HepG2 (cell line): ENCODE data around the gene DHRS4L2. TPM values are rescaled to one million over a fixed set of nuclear protein-coding genes. Genes with fewer than 3 reads are reported as not detected.
A peak's percentile ranks its signal among the peaks of the same experiment; 100 is the strongest.

Source experiments
- AKAP8 ChIP-seq: sonication (generic); formaldehyde crosslinking; IDR thresholded peaks from 2 replicates; pipeline ENCODE4 v1.5.1; 2020; ENCODE audit warnings: mild to moderate bottlenecking, missing genetic modification reagents
- ESRRA ChIP-seq: sonication (generic); formaldehyde crosslinking; IDR thresholded peaks from 2 replicates; pipeline ENCODE4 v1.5.1; 2020; ENCODE audit warnings: mild to moderate bottlenecking, low read depth, missing genetic modification reagents
- FOXC1 ChIP-seq: sonication (generic); formaldehyde crosslinking; IDR thresholded peaks from 2 replicates; pipeline ENCODE4 v1.8.0; 2022; ENCODE audit warnings: mild to moderate bottlenecking, missing genetic modification reagents, borderline replicate concordance
- GABPB1 ChIP-seq: IDR thresholded peaks from 2 replicates; pipeline ENCODE4 v1.6.1; 2016; ENCODE audit warnings: mild to moderate bottlenecking, missing genetic modification reagents, moderate library complexity, missing compliant biosample characterization
- KDM2A ChIP-seq: sonication (generic); formaldehyde crosslinking; IDR thresholded peaks from 2 replicates; pipeline ENCODE4 v1.4.0; 2020; ENCODE audit warnings: low read depth, missing genetic modification reagents, borderline replicate concordance
- MEF2D ChIP-seq: sonication (generic); formaldehyde crosslinking; IDR thresholded peaks from 2 replicates; pipeline ENCODE4 v1.5.1; 2020; ENCODE audit warnings: mild to moderate bottlenecking, missing genetic modification reagents
- MYNN ChIP-seq: sonication (generic); formaldehyde crosslinking; IDR thresholded peaks from 2 replicates; pipeline ENCODE4 v1.4.0; 2020; ENCODE audit warnings: mild to moderate bottlenecking, low read depth, missing genetic modification reagents
- NRL ChIP-seq: sonication (generic); formaldehyde crosslinking; IDR thresholded peaks from 2 replicates; pipeline ENCODE4 v1.5.0; 2020; ENCODE audit warnings: missing genetic modification reagents, mild to moderate bottlenecking, moderate library complexity, borderline replicate concordance
- RARA ChIP-seq: IDR thresholded peaks from 2 replicates; pipeline ENCODE4 v1.6.1; 2016; ENCODE audit warnings: missing genetic modification reagents, missing compliant biosample characterization
- SAFB2 ChIP-seq: sonication (generic); formaldehyde crosslinking; IDR thresholded peaks from 2 replicates; pipeline ENCODE4 v1.5.1; 2020; ENCODE audit warnings: missing genetic modification reagents, low read depth, mild to moderate bottlenecking, borderline replicate concordance
- SKI ChIP-seq: fragments of 450-650 bp; IDR thresholded peaks from one replicate; pipeline ENCODE4 v1.6.1; 2018; ENCODE audit warnings: mild to moderate bottlenecking; ENCODE audit not compliant: partially characterized antibody
- SP5 ChIP-seq: IDR thresholded peaks from 2 replicates; pipeline ENCODE4 v1.6.1; 2016; ENCODE audit warnings: low read depth, borderline replicate concordance
- STAT5B ChIP-seq: sonication (generic); formaldehyde crosslinking; IDR thresholded peaks from 2 replicates; pipeline ENCODE4 v1.4.0; 2020; ENCODE audit warnings: missing genetic modification reagents
- YEATS4 ChIP-seq: sonication (generic); formaldehyde crosslinking; IDR thresholded peaks from 2 replicates; pipeline ENCODE4 v1.4.0; 2020; ENCODE audit warnings: missing genetic modification reagents, borderline replicate concordance
- ZBTB20 ChIP-seq: sonication (generic); formaldehyde crosslinking; IDR thresholded peaks from 2 replicates; pipeline ENCODE4 v1.8.1; 2023; ENCODE audit warnings: missing genetic modification reagents, low read depth, mild to moderate bottlenecking, borderline replicate concordance
- ZNF160 ChIP-seq: sonication (generic); formaldehyde crosslinking; IDR thresholded peaks from 2 replicates; pipeline ENCODE4 v1.8.0; 2022; ENCODE audit warnings: mild to moderate bottlenecking, inconsistent platforms, missing genetic modification reagents
- ZNF333 ChIP-seq: sonication (generic); formaldehyde crosslinking; IDR thresholded peaks from 2 replicates; pipeline ENCODE4 v1.4.0; 2020; ENCODE audit warnings: mild to moderate bottlenecking, missing genetic modification reagents, borderline replicate concordance
- ZNF343 ChIP-seq: sonication (generic); formaldehyde crosslinking; IDR thresholded peaks from 2 replicates; pipeline ENCODE4 v1.4.0; 2020; ENCODE audit warnings: mild to moderate bottlenecking, missing genetic modification reagents
- ZNF564 ChIP-seq: sonication (generic); formaldehyde crosslinking; IDR thresholded peaks from 2 replicates; pipeline ENCODE4 v1.8.1; 2023; ENCODE audit warnings: mild to moderate bottlenecking, missing genetic modification reagents
- ZNF589 ChIP-seq: sonication (generic); formaldehyde crosslinking; conservative IDR thresholded peaks from 2 replicates; pipeline ENCODE4 v1.8.0; 2022; ENCODE audit warnings: mild to moderate bottlenecking, moderate library complexity, missing genetic modification reagents
- ZNF7 ChIP-seq: IDR thresholded peaks from 2 replicates; pipeline ENCODE4 v1.6.1; 2016; ENCODE audit warnings: missing biosample characterization, missing genetic modification reagents
- ZNF777 ChIP-seq: sonication (generic); formaldehyde crosslinking; IDR thresholded peaks from 2 replicates; pipeline ENCODE4 v1.4.0; 2020; ENCODE audit warnings: missing genetic modification reagents
- ZNF790 ChIP-seq: sonication (generic); formaldehyde crosslinking; IDR thresholded peaks from 2 replicates; pipeline ENCODE4 v1.8.0; 2022; ENCODE audit warnings: missing genetic modification reagents, mild to moderate bottlenecking, borderline replicate concordance
- polyA plus RNA-seq, 8 experiments: library from polyadenylated mRNA; depleted of rRNA in 3 of 8; stranded (reverse) in 7 of 8; unstranded in 1 of 8; fragments of >200 nt; fragmentation: Illumina TruSeq in 4 of 8; extraction: Trizol in 4 of 8; gene quantifications; 2 replicates each; pipeline versions ENCODE4 v1.2.1 to v1.2.3, GENCODE V29; 2011 to 2016; ENCODE audit warnings: low read depth in 4 of 8, missing spikeins in 1 of 8, mixed read lengths in 1 of 8; ENCODE audit not compliant: insufficient read depth in 1 of 8
- total RNA-seq, 5 experiments: library from RNA; depleted of rRNA; stranded (reverse); fragments of >200 nt; fragmentation: Illumina TruSeq; extraction: Trizol; gene quantifications; 2 replicates each; pipeline ENCODE4 v1.2.3, GENCODE V29; 2016; ENCODE audit warnings: low read depth in 1 of 5
- TF ChIP-seq, protein P1 (sequence below): sonication (generic); formaldehyde crosslinking; IDR thresholded peaks from 2 replicates; pipeline ENCODE4 v1.5.0; 2020; ENCODE audit warnings: missing genetic modification reagents, mild to moderate bottlenecking, borderline replicate concordance
- TF ChIP-seq, protein P2 (sequence below): sonication (generic); formaldehyde crosslinking; IDR thresholded peaks from 2 replicates; pipeline ENCODE4 v1.4.0; 2020; ENCODE audit warnings: mild to moderate bottlenecking, missing genetic modification reagents
- TF ChIP-seq, protein P3 (sequence below): sonication (generic); formaldehyde crosslinking; conservative IDR thresholded peaks from 2 replicates; pipeline ENCODE4 v1.4.0; 2020; ENCODE audit warnings: missing genetic modification reagents
- TF ChIP-seq, protein P4 (sequence below): IDR thresholded peaks from 2 replicates; pipeline ENCODE4 v1.6.1; 2016; ENCODE audit warnings: missing compliant biosample characterization, missing genetic modification reagents, borderline replicate concordance

Gene DHRS4L2
- total and polyA plus RNA-seq, 2 of the 13 experiments (the other 11 are each of a cell fraction or from before 2014, with no cell fraction given) = 24.7 to 38.2 TPM

DNA sequence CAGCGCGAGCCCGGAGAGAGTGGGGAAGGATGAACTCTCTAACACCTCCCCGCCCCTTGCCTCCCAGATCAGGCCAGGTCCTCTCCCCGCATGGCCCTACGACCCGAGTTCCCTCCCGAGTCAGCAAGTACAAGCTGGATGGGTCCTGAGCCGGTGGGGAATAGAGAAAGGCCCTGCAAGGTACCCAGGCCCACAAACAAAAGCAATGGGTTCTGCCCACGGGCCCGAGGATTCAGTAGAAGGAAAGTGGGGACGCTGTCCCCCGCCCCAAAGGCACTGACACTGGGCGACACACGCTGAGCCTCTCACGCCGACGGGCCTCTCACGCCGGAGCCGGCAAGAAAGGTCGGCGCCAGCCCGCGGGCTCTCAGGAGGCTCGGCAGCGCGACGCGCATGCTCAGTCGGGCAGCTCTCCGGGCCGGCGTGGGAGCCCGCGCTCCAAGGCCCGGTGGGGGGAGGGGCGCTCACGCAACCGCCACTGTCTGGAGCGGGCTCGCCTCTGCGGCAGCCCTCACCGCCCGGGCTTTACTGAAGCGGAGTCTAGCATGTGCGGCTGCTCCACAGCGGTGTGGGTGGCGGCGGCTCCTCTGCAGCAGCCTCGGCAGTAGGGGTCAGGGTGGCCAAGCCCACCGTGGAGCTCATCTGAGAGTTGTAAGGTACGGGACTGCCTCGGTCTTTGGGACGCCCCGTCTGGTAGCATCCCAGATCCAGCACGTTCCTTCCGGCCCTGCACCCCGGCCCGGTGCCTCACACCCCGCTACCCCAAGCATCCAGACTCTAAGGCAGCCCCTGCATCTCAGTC, 19.0 kb upstream of the DHRS4L2 start (continued):
- TF ChIP-seq SP5 (0 out of 2 replicates have a peak, but pooled peaks have one; percentile 21), ESRRA (CRISPR knock-in tag) (0 out of 2 replicates have a peak, but pooled peaks have one; percentile 47), MEF2D (CRISPR knock-in tag) (peak; percentile 77), ZNF7 (0 out of 2 replicates have a peak, but pooled peaks have one; percentile 15), FOXC1 (CRISPR knock-in tag) (peak; percentile 72), ZBTB20 (CRISPR knock-in tag) (0 out of 2 replicates have a peak, but pooled peaks have one; percentile 51), ZNF777 (CRISPR knock-in tag) (peak; percentile 91), NRL (CRISPR knock-in tag) (peak; percentile 66; the same call in 1 of the 2 replicates), AKAP8 (CRISPR knock-in tag) (peak; percentile 73; the same call in 1 of the 2 replicates), MYNN (CRISPR knock-in tag) (peak; percentile 92), ZNF160 (peak; percentile 92), ZNF343 (CRISPR knock-in tag) (0 out of 2 replicates have a peak, but pooled peaks have one; percentile 61), YEATS4 (CRISPR knock-in tag) (peak; percentile 79; the same call in 1 of the 2 replicates), GABPB1 (CRISPR knock-in tag) (peak; percentile 82), ZNF333 (peak; percentile 47; the same call in 1 of the 2 replicates), SKI (peak; percentile 45), SAFB2 (CRISPR knock-in tag) (peak; percentile 41; the same call in 1 of the 2 replicates), ZNF589 (peak; percentile 79; the same call in 1 of the 2 replicates), ZNF564 (CRISPR knock-in tag) (0 out of 2 replicates have a peak, but pooled peaks have one; percentile 48), KDM2A (CRISPR knock-in tag) (peak; percentile 96), STAT5B (CRISPR knock-in tag) (peak; percentile 88; the same call in 1 of the 2 replicates), ZNF790 (CRISPR knock-in tag) (peak; percentile 48; the same call in 1 of the 2 replicates), RARA (peak; percentile 53)
- TF ChIP-seq, protein P1, sequence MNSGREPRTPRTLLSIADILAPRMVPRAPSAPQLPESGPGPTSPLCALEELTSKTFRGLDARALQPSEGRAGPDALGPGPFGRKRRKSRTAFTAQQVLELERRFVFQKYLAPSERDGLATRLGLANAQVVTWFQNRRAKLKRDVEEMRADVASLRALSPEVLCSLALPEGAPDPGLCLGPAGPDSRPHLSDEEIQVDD = peak; percentile 65; the same call in 1 of the 2 replicates
- TF ChIP-seq, protein P2, sequence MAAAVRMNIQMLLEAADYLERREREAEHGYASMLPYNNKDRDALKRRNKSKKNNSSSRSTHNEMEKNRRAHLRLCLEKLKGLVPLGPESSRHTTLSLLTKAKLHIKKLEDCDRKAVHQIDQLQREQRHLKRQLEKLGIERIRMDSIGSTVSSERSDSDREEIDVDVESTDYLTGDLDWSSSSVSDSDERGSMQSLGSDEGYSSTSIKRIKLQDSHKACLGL (CRISPR knock-in tag) = peak; percentile 49; the same call in 1 of the 2 replicates
- TF ChIP-seq, protein P3, sequence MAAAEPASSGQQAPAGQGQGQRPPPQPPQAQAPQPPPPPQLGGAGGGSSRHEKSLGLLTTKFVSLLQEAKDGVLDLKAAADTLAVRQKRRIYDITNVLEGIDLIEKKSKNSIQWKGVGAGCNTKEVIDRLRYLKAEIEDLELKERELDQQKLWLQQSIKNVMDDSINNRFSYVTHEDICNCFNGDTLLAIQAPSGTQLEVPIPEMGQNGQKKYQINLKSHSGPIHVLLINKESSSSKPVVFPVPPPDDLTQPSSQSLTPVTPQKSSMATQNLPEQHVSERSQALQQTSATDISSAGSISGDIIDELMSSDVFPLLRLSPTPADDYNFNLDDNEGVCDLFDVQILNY (CRISPR knock-in tag) = peak; percentile 89
- TF ChIP-seq, protein P4, sequence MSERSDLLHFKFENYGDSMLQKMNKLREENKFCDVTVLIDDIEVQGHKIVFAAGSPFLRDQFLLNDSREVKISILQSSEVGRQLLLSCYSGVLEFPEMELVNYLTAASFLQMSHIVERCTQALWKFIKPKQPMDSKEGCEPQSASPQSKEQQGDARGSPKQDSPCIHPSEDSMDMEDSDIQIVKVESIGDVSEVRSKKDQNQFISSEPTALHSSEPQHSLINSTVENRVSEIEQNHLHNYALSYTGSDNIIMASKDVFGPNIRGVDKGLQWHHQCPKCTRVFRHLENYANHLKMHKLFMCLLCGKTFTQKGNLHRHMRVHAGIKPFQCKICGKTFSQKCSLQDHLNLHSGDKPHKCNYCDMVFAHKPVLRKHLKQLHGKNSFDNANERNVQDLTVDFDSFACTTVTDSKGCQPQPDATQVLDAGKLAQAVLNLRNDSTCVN = peak; percentile 80
